ENCODE measurements around the gene CCDC149.

- TF ChIP-seq CTCF (IDR thresholded peaks at IDR 0.05; ENCODE audit: insufficient read depth, low read length, poor library complexity, severe bottlenecking) = no peak
- no peak for TF ChIP-seq EZH2phosphoT487 (conservative IDR thresholded peaks at IDR 0.05; ENCODE audit: low read length)
These were observed 59.7 kb downstream of the CCDC149 start for GRCh38 chr4:24853142-24853541.

All from SU-DHL-6 (cell line).